GM18505 (cell line): ENCODE measurements around the gene TLR2.

Experiments used
- ATAC-seq: cut with Tn5 transposase; IDR thresholded peaks from one replicate; pipeline ENCODE4 v1.9.1; 2021; ENCODE audit not compliant: unreplicated experiment
- POLR2A ChIP-seq: IDR thresholded peaks from 4 replicates; pipeline ENCODE4 v1.6.1; 2011; ENCODE audit warnings: borderline replicate concordance; ENCODE audit not compliant: insufficient read depth, insufficient read length; ENCODE audit errors: extremely low read depth

Gene TLR2

DNA sequence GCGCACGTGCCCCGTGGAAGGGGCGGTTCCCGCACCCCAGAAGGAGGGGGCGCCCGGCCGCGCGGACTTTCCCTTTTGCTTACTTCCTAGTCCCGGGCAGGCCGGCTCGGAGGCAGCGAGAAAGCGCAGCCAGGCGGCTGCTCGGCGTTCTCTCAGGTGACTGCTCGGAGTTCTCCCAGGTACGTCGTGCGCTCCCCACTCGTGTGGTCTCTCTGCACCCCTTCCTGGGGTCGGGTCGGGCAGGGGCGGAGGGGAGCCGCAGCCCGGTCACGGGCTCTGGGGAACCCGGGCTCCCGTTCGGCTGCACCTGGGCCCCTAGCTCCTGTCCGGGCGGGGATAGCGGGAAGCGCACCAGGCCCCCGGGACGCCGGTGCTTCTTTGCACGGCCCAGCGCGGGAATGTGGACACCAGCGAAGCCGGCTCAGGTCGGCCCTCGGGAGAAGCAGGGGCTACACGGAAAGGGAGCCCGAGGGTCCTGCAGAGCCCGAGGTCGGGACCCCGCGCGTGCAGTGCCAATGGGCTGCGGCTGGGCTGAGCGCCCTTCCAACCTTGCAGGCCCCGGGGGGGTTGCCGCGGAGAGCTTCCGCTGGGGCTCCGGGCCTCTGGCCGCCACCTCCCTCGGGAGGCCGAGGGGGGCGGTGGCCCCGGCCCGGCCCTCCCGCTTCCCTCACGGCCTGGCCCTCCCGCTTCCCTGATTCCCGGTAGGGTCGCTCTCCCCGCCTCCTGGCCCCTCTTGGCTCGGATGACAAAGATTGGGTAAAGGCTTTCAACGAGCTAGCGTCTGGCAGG, at the start of gene TLR2:
TSS of gene TLR2 (plus strand) at position 99 of the 789 bp plus-strand sequence. CDS start 18,628 bp downstream, outside the sequence.
- peak; percentile 83 for ATAC-seq
- TF ChIP-seq POLR2A: no peak

GRCh38 chr4:153634738-153635353, 49.2 kb upstream of the TLR2 start:
- ATAC-seq: no peak

GRCh38 chr4:153635846-153636245, 48.2 kb upstream of the TLR2 start:
- ATAC-seq: no peak
- TF ChIP-seq POLR2A: no peak

More at GRCh38 chr4:153634738-153635353, 49.2 kb upstream of the TLR2 start:
- peak; percentile 16 for TF ChIP-seq POLR2A

- no peak for TF ChIP-seq POLR2A
- no peak for ATAC-seq
Measured at GRCh38 chr4:153637201-153637600, 46.9 kb upstream of the TLR2 start.

- no peak for TF ChIP-seq POLR2A
Measured at GRCh38 chr4:153638011-153638410, 46.1 kb upstream of the TLR2 start.

GRCh38 chr4:153638999-153639398, 45.1 kb upstream of the TLR2 start:
- ATAC-seq: no peak

More at GRCh38 chr4:153638011-153638410, 46.1 kb upstream of the TLR2 start:
- ATAC-seq: no peak

DNA sequence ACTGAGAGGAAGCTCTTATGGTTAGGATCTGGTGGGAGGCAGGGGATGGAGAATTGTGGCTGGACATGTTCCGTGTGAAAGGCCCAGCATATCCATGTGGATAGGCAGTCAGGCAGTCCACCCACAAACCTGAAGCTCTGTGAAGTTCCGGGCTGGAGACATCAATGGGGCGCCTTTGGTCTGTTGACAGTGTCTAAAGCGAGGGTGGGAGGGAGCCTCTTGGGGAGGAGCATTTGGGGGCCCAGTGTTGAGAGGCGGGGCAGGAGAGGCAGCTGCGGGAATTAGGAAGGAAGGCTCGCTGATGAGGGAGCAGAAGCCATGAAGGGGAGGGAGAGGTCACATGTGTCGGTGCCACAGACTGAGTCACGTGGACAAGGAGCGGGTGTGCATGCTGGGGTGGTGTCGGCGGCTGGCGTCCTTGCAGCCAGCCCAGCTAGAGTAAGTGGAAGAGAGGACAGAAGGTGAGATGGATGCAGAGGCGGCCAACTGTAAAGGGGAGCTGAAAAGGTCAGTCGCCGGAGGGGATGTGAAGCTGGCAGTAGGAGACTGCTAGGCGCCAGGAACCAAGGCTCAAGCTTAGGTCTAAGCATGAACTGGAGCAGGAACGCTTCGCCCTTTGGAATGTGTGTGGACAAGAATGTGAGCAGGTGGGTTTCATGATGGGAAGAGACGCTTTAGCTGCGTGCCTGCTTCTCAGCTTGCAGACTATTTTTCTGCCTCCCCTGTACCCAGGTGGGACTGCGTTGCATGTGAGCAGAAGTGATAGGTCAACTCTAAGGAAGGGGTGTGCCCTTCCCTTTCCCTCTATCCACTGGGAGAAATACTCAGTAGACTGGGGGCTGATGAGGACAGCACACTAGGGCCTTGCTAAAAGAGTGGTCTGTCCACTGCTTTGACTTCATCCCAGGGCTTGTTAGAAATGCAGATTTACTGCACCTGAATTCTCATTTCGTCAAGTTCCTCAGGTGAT, 44.0 kb upstream of the TLR2 start:
- no peak for ATAC-seq
- TF ChIP-seq POLR2A: no peak

More at GRCh38 chr4:153638999-153639398, 45.1 kb upstream of the TLR2 start:
- no peak for TF ChIP-seq POLR2A

DNA sequence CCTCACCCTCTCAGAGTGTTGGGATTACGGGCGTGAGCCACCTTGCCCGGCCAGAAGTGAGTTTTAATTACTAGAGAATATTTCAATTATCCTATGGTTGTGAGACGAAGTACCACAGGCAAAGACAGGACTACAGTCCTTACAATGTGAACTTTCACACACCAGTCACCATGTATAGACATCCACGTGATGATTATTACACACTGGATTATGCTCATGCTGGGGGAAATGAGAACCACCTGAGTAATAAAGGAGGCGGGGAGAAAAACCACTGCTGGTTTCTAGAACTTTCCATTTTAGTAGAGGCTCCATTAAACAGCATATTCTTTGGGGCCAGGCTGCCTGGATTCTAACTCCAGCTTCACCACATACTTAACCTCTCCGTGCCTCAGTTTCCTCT, 42.5 kb upstream of the TLR2 start:
- no peak for ATAC-seq
- no peak for TF ChIP-seq POLR2A

DNA sequence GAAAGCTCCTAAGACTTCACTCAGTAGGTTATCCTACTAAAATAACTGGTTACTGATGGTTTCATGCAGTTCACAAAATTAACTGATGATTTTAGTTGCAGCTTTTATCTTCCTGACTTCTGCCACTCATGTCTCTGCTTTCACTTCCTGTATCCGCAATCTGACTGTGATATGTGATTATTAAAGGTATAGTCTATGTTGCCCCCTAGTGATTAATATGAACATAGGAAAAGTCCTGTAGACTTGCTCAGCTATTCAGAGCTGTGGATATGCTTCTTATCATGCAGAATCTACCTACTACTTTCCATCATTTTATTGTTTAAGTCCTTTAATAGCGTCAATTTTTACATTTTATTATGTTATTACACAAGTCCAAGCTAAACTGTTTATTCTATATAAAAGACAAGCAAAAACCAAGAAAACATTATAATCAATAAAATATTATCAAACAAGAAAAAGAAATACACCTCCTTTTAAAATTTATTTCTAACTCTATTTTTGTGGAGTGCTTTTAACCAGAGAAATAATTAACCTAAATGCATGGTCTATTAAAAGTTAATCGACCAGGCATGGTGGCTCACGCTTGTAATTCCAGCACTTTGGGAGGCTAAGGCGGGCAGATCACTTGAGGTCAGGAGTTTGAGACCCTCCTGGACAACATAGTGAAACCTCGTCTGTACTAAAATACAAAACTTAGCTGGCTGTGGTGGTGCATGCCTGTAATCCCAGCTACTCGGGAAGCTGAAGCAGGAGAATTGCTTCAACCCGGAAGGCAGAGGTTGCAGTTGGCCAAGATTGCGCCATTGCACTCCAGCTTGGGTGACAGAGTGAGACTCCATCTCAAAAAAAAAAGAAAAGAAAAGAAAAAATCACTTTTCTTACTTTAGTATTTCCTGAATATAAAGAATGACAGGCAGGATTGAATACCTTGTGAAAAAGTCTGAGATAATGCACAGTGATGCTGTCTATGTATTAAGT, 40.4 kb upstream of the TLR2 start:
- ATAC-seq: peak; percentile 94

GRCh38 chr4:153645183-153645582, 38.9 kb upstream of the TLR2 start:
- no peak for ATAC-seq

More for the DNA sequence above, 40.4 kb upstream of the TLR2 start:
- TF ChIP-seq POLR2A: no peak

GRCh38 chr4:153646261-153646660, 37.8 kb upstream of the TLR2 start:
- no peak for ATAC-seq
- no peak for TF ChIP-seq POLR2A

More at GRCh38 chr4:153645183-153645582, 38.9 kb upstream of the TLR2 start:
- no peak for TF ChIP-seq POLR2A

DNA sequence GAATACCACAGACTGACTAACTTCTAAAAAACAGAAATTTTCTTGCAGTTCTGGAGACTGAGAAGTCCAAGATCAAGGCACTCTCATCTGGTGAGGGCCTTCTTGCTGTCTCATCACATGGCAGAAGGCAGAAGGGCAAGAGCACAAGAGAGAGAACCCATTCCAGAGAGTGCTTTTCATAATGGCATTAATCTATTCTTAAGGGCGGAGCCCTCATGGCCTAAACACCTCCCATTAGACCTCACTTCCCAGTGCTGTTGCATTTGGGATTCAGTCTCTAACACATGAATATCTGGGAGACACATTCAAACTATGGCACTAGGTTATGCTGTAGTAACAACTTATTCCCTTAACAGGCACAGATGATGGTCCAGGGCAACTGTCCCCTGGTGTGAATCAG, 37.1 kb upstream of the TLR2 start:
- ATAC-seq: no peak
- TF ChIP-seq POLR2A: no peak

GRCh38 chr4:153647975-153648374, 36.1 kb upstream of the TLR2 start:
- no peak for TF ChIP-seq POLR2A
- no peak for ATAC-seq

DNA sequence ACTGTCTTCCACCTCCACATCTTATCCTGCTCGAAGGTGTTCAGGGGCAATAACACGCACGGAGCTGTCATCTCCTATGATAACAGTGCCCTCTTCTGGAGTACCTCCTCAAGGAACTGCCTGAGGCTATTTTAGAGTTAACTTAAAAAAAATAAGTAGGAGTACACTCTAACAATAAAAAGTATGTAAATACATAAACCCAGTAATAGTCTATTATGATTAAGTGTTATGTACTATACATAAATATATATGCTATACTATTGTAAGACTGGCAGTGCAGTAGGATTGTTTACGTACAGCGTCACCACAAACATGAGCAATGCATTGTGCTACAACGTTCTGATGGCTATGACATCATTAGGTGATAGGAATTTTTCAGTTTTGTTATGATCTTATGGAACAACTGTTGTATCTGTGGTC, 34.5 kb upstream of the TLR2 start:
- no peak for TF ChIP-seq POLR2A
- ATAC-seq: no peak
